Osteocyte (in vitro differentiated cells): ENCODE data around the gene FLYWCH1. TPM values are rescaled to one million over a fixed set of nuclear protein-coding genes. Genes with fewer than 3 reads are reported as not detected.
A peak's percentile ranks its signal among the peaks of the same experiment; 100 is the strongest.

Experiments
- DNase-seq: peaks from one replicate; pipeline ENCODE4 v3.0.0; 2021; ENCODE audit warnings: mixed read lengths; ENCODE audit not compliant: unreplicated experiment; ENCODE audit errors: extremely low spot score
- H3K27ac Mint-ChIP-seq: one replicate; pipeline ENCODE4 v1.8.0; 2021; ENCODE audit warnings: mild to moderate bottlenecking, mixed read lengths; ENCODE audit not compliant: unreplicated experiment
- H3K27me3 Mint-ChIP-seq: one replicate; pipeline ENCODE4 v1.8.0; 2021; ENCODE audit warnings: mixed read lengths; ENCODE audit not compliant: unreplicated experiment
- H3K36me3 Mint-ChIP-seq: one replicate; pipeline ENCODE4 v1.8.0; 2021; ENCODE audit warnings: mixed read lengths; ENCODE audit not compliant: unreplicated experiment
- H3K4me1 Mint-ChIP-seq: one replicate; pipeline ENCODE4 v1.8.0; 2021; ENCODE audit warnings: mixed read lengths; ENCODE audit not compliant: unreplicated experiment
- H3K4me3 Mint-ChIP-seq: one replicate; pipeline ENCODE4 v1.8.0; 2021; ENCODE audit warnings: mild to moderate bottlenecking, moderate library complexity, mixed read lengths; ENCODE audit not compliant: unreplicated experiment
- H3K9me3 Mint-ChIP-seq: one replicate; pipeline ENCODE4 v1.8.0; 2021; ENCODE audit warnings: mixed read lengths; ENCODE audit not compliant: unreplicated experiment
- total RNA-seq: library from RNA; stranded (reverse); gene quantifications from 2 replicates; pipeline ENCODE4 v1.2.1, GENCODE V29; 2021
- TF ChIP-seq, protein P1 (sequence below): fragments of 200-600 bp; sonication (generic); IDR thresholded peaks from 2 replicates; pipeline ENCODE4 v1.5.0; 2021; ENCODE audit warnings: antibody characterized with exemption, mild to moderate bottlenecking, moderate library complexity

Gene FLYWCH1
- total RNA-seq, 1 donor from 2014 or later: 46.4 TPM

DNA sequence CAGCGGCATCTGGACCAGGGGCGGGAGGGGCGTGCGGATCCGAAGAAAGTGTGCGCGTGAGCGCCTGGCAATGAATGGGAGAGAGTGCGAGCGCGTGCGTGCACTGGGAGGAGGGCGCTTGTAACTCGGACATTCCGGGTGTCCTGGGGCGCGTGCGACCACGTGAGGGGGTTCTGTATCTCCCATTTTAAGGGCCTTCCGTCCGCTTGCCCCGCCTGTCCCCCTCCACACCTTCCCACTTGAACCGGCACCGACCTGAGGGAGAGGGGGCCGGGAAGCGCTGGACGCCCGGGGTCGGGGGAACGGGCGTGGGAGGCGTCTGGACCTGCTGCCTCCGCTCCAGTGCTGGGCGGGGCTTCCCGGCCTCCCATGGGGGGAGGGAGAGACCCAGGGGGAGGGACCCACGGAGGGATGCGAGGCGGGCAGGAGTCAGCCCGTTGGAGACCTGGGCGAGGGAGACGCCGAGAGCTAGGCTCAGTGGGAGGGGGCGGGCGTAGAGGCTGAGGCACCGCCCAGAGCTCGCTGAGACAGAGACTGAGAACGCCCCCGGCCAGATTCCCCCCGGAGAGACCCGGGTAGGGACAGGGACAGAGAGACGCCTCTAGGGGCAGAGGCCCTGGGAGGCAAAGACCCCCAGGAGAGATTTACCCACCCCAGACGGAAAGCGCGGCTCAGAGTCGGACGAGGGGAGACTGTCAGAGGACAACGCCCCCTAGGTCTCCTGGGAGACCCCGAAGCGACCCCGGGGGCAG lies 52.2 kb downstream of the FLYWCH1 start, which contains the start of gene KREMEN2:
KREMEN2 (plus strand) TSS at position 553 of the 752 bp plus-strand sequence. CDS start 246 bp downstream, outside the sequence.
- H3K27me3 Mint-ChIP-seq: peaks cover 21% of the 10 kb centered on the region
- TF ChIP-seq, protein P1, sequence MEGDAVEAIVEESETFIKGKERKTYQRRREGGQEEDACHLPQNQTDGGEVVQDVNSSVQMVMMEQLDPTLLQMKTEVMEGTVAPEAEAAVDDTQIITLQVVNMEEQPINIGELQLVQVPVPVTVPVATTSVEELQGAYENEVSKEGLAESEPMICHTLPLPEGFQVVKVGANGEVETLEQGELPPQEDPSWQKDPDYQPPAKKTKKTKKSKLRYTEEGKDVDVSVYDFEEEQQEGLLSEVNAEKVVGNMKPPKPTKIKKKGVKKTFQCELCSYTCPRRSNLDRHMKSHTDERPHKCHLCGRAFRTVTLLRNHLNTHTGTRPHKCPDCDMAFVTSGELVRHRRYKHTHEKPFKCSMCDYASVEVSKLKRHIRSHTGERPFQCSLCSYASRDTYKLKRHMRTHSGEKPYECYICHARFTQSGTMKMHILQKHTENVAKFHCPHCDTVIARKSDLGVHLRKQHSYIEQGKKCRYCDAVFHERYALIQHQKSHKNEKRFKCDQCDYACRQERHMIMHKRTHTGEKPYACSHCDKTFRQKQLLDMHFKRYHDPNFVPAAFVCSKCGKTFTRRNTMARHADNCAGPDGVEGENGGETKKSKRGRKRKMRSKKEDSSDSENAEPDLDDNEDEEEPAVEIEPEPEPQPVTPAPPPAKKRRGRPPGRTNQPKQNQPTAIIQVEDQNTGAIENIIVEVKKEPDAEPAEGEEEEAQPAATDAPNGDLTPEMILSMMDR: no peak
- no peaks in the 10 kb centered on the region for H3K36me3 Mint-ChIP-seq
- H3K4me1 Mint-ChIP-seq: peaks cover 13% of the 10 kb centered on the region
- no peaks in the 10 kb centered on the region for H3K9me3 Mint-ChIP-seq
- H3K27ac Mint-ChIP-seq: no peak within 1 kb of the TSS
- peak; percentile 82 for DNase-seq
- peak within 1 kb of the TSS; percentile 70 for H3K4me3 Mint-ChIP-seq

DNA sequence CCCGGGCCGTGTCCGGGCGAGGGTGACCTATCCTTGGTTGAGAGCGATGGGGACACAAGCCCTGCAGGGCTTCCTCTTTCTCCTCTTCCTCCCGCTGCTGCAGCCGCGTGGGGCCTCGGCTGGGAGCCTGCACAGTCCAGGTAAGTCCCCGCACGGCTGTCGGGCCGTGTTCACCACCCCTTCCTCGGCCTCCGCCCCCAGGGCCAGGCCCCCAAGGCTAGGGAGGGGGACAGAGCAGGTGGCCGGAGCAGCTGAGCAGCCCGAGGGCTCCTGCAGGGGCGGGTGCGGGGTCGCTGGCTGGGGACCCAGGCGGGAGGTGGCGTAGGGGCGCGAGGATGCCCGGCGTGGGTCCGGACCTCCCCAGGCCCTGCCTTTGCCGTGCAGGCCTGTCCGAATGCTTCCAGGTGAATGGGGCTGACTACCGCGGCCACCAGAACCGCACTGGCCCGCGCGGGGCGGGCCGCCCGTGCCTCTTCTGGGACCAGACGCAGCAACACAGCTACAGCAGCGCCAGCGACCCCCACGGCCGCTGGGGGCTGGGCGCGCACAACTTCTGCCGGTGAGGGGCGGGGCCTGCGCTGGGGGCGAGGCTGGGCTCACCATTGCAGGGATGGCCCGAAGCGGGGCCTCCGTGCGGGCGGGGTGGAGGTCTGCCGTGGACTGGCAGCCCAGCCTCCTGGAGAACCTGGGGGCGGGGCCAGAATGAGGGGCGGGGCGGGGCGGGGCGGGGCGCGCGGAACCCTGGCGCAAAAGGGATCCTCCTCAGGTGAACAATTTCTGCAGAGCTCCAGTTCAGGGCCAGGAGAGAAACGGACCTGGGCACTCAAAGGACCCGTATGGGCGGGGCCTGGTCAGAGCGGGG lies 53.0 kb downstream of the FLYWCH1 start:
- Mint-ChIP-seq H3K4me1 (peaks cover 13% of the 10 kb centered on the region), H3K27ac (no peak overlapping the region), H3K4me3 (no peak overlapping the region), H3K36me3 (no peaks in the 10 kb centered on the region), H3K9me3 (no peaks in the 10 kb centered on the region), H3K27me3 (peaks cover 17% of the 10 kb centered on the region)
- DNase-seq: peak; percentile 83
- TF ChIP-seq, protein P1: no peak

DNA sequence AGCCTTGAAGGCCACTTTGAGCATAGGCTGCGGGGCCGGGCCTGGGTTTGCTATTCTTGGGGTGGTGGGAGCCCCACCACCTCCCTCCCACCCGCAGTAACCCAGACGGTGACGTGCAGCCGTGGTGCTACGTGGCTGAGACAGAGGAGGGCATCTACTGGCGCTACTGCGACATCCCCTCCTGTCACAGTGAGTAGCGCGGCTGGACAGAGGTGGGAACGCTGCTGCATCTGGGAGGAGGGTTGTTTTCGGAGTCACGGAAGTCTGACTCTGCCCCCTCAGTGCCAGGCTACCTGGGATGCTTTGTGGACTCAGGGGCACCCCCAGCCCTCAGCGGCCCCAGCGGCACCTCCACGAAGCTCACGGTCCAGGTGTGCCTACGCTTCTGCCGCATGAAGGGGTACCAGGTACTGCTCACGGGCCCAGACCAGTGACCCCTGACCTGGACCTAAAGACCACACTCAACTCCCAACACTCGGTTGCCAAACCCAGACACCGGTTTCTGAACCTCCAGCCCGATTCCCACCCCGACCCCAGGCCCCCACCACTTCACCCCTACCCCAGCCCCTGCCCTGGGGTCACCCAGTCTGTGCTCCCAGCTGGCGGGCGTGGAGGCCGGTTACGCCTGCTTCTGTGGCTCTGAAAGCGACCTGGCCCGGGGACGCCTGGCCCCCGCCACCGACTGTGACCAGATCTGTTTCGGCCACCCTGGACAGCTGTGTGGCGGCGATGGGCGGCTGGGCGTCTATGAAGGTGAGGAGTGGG lies 54.5 kb downstream of the FLYWCH1 start:
- TF ChIP-seq, protein P1: no peak
- Mint-ChIP-seq H3K36me3 (no peaks in the 10 kb centered on the region), H3K4me1 (peaks cover 19% of the 10 kb centered on the region), H3K27me3 (peaks cover 11% of the 10 kb centered on the region), H3K9me3 (no peaks in the 10 kb centered on the region), H3K4me3 (no peak overlapping the region), H3K27ac (no peak overlapping the region)
- DNase-seq: peak; percentile 75

DNA sequence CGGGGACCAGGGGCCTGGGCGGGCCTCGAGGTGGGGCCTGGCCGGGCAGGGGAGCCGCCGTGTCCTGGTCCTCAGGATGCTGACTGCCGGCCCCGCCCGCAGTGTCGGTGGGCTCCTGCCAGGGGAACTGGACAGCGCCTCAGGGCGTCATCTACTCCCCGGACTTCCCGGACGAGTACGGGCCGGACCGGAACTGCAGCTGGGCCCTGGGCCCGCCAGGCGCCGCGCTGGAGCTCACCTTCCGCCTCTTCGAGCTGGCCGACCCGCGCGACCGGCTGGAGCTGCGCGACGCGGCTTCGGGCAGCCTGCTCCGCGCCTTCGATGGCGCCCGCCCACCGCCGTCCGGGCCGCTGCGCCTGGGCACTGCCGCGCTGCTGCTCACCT lies 55.1 kb downstream of the FLYWCH1 start:
- Mint-ChIP-seq H3K9me3 (no peaks in the 10 kb centered on the region), H3K27me3 (peaks cover 9% of the 10 kb centered on the region), H3K36me3 (no peaks in the 10 kb centered on the region), H3K4me3 (no peak overlapping the region), H3K27ac (no peak overlapping the region), H3K4me1 (peaks cover 19% of the 10 kb centered on the region)
- TF ChIP-seq, protein P1: no peak
- no peak for DNase-seq
